HepG2 (cell line): ENCODE results near the gene SLC22A23. TPM values are rescaled to one million over a fixed set of nuclear protein-coding genes. Genes with fewer than 3 reads are reported as not detected.

Experiments
- ATF2 ChIP-seq: sonication (generic); formaldehyde crosslinking; IDR thresholded peaks from 2 replicates; pipeline ENCODE4 v1.4.0; 2020; ENCODE audit warnings: missing genetic modification reagents
- CBX5 ChIP-seq: sonication (generic); formaldehyde crosslinking; IDR thresholded peaks from 2 replicates; pipeline ENCODE4 v1.4.0; 2020; ENCODE audit warnings: missing genetic modification reagents, borderline replicate concordance
- CREBL2 ChIP-seq: sonication (generic); formaldehyde crosslinking; IDR thresholded peaks from 2 replicates; pipeline ENCODE4 v1.8.1; 2023; ENCODE audit warnings: missing genetic modification reagents, mild to moderate bottlenecking, borderline replicate concordance
- E2F2 ChIP-seq: sonication (generic); formaldehyde crosslinking; IDR thresholded peaks from 2 replicates; pipeline ENCODE4 v1.4.0; 2020; ENCODE audit warnings: missing genetic modification reagents, borderline replicate concordance
- KLF16 ChIP-seq, 2 experiments: sonication (generic) in 1 of 2; formaldehyde crosslinking in 1 of 2; IDR thresholded peaks; 2 replicates each; pipeline versions ENCODE4 v1.6.1 to v1.8.0; 2016 to 2023; ENCODE audit warnings: missing genetic modification reagents in 2 of 2, missing compliant biosample characterization in 1 of 2
- MYPOP ChIP-seq: sonication (generic); formaldehyde crosslinking; IDR thresholded peaks from 2 replicates; pipeline ENCODE4 v1.8.1; 2023; ENCODE audit warnings: mild to moderate bottlenecking, moderate library complexity, missing genetic modification reagents
- REPIN1 ChIP-seq: sonication (generic); formaldehyde crosslinking; IDR thresholded peaks from 2 replicates; pipeline ENCODE4 v1.8.0; 2022; ENCODE audit warnings: missing genetic modification reagents, low read depth, mild to moderate bottlenecking, borderline replicate concordance
- RERE ChIP-seq: IDR thresholded peaks from 2 replicates; pipeline ENCODE4 v1.6.1; 2016; ENCODE audit warnings: low read depth, missing genetic modification reagents, missing compliant biosample characterization
- SAP130 ChIP-seq: IDR thresholded peaks from 2 replicates; pipeline ENCODE4 v1.6.1; 2016; ENCODE audit warnings: low read depth
- SRSF4 ChIP-seq: fragments of 200-400 bp; formaldehyde crosslinking; IDR thresholded peaks from one replicate; pipeline ENCODE4 v1.6.1; 2018; ENCODE audit warnings: mild to moderate bottlenecking, low read depth, low read length, moderate library complexity; ENCODE audit not compliant: poor library complexity, severe bottlenecking
- ZNF251 ChIP-seq: sonication (generic); formaldehyde crosslinking; IDR thresholded peaks from 2 replicates; pipeline ENCODE4 v1.9.0; 2021; ENCODE audit warnings: mild to moderate bottlenecking, missing genetic modification reagents
- ZNF280D ChIP-seq: sonication (generic); formaldehyde crosslinking; IDR thresholded peaks from 2 replicates; pipeline ENCODE4 v1.5.1; 2020; ENCODE audit warnings: mild to moderate bottlenecking, missing genetic modification reagents
- ZNF580 ChIP-seq: IDR thresholded peaks from 2 replicates; pipeline ENCODE4 v1.6.1; 2016; ENCODE audit warnings: low read depth, borderline replicate concordance
- ZSCAN25 ChIP-seq: sonication (generic); formaldehyde crosslinking; IDR thresholded peaks from 2 replicates; pipeline ENCODE4 v1.8.0; 2022; ENCODE audit warnings: mild to moderate bottlenecking, missing genetic modification reagents
- polyA plus RNA-seq, 8 experiments: library from polyadenylated mRNA; depleted of rRNA in 3 of 8; stranded (reverse) in 7 of 8; unstranded in 1 of 8; fragments of >200 nt; fragmentation: Illumina TruSeq in 4 of 8; extraction: Trizol in 4 of 8; gene quantifications; 2 replicates each; pipeline versions ENCODE4 v1.2.1 to v1.2.3, GENCODE V29; 2011 to 2016; ENCODE audit warnings: low read depth in 4 of 8, missing spikeins in 1 of 8, mixed read lengths in 1 of 8; ENCODE audit not compliant: insufficient read depth in 1 of 8
- total RNA-seq, 5 experiments: library from RNA; depleted of rRNA; stranded (reverse); fragments of >200 nt; fragmentation: Illumina TruSeq; extraction: Trizol; gene quantifications; 2 replicates each; pipeline ENCODE4 v1.2.3, GENCODE V29; 2016; ENCODE audit warnings: low read depth in 1 of 5

SLC22A23 gene
- total and polyA plus RNA-seq, 2 of the 13 experiments (the other 11 are each of a cell fraction or from before 2014, with no cell fraction given) = 11.8 to 17.5 TPM

GRCh38 chr6:3455569-3456394 lies 1.1 kb downstream of the SLC22A23 start (continued):
- no peak for TF ChIP-seq ZNF280D (CRISPR knock-in tag)
- TF ChIP-seq RERE (CRISPR knock-in tag) = no peak
- no peak; the same call in 1 of the 2 replicates for TF ChIP-seq ATF2 (CRISPR knock-in tag)
- TF ChIP-seq MYPOP (CRISPR knock-in tag) = no peak
- TF ChIP-seq E2F2 (CRISPR knock-in tag) = no peak
- TF ChIP-seq KLF16 (CRISPR knock-in tag; IDR thresholded peaks at IDR 0.05) = no peak; a peak in 1 of 4 replicates
- TF ChIP-seq ZSCAN25 (CRISPR knock-in tag) = peak; percentile 86
- no peak for TF ChIP-seq CREBL2 (CRISPR knock-in tag)
- no peak for TF ChIP-seq CBX5
- TF ChIP-seq REPIN1 = peak; percentile 75
- TF ChIP-seq ZNF580 = no peak
- TF ChIP-seq SAP130 (CRISPR knock-in tag) = peak; percentile 86
- TF ChIP-seq ZNF251 (CRISPR knock-in tag) = 0 out of 2 replicates have a peak, but pooled peaks have one; percentile 29
- no peak for TF ChIP-seq SRSF4
